Measurements from ENCODE around the gene LPIN1.

LPIN1 gene

GRCh38 chr2:11701206-11701605, 45.2 kb upstream of the LPIN1 start:
- TF ChIP-seq CTCF (IDR thresholded peaks at IDR 0.05; ENCODE audit: low read depth, low read length) = no peak
- no peak for DNase-seq (ENCODE audit: low read depth, low spot score)
- in situ Hi-C loops (cut with HindIII; ENCODE audit: low sequenced_read_pairs) = no loop called here
- H3K4me3 ChIP-seq (ENCODE audit: low read depth, low read length) = no peak overlapping the region

GRCh38 chr2:11701751-11702301, 44.6 kb upstream of the LPIN1 start:
- no peak for TF ChIP-seq CTCF (IDR thresholded peaks at IDR 0.05; ENCODE audit: low read depth, low read length)
- no peak overlapping the region for H3K4me3 ChIP-seq (ENCODE audit: low read depth, low read length)
- in situ Hi-C loops (cut with HindIII; ENCODE audit: low sequenced_read_pairs) = no loop called here
- DNase-seq (ENCODE audit: low read depth, low spot score) = no peak

GRCh38 chr2:11702946-11703345, 43.5 kb upstream of the LPIN1 start:
- no peak for DNase-seq (ENCODE audit: low read depth, low spot score)
- no peak for TF ChIP-seq CTCF (IDR thresholded peaks at IDR 0.05; ENCODE audit: low read depth, low read length)
- H3K4me3 ChIP-seq (ENCODE audit: low read depth, low read length) = no peak overlapping the region
- in situ Hi-C loops (cut with HindIII; ENCODE audit: low sequenced_read_pairs) = no loop called here

GRCh38 chr2:11703700-11704099, 42.7 kb upstream of the LPIN1 start:
- in situ Hi-C loops (cut with HindIII; ENCODE audit: low sequenced_read_pairs) = no loop called here
- peak; percentile 27 for DNase-seq (ENCODE audit: low read depth, low spot score)
- H3K4me3 ChIP-seq (ENCODE audit: low read depth, low read length) = no peak overlapping the region
- TF ChIP-seq CTCF (IDR thresholded peaks at IDR 0.05; ENCODE audit: low read depth, low read length) = no peak

- DNase-seq (ENCODE audit: low read depth, low spot score) = no peak
- no peak for TF ChIP-seq CTCF (IDR thresholded peaks at IDR 0.05; ENCODE audit: low read depth, low read length)
- no peak overlapping the region for H3K4me3 ChIP-seq (ENCODE audit: low read depth, low read length)
- in situ Hi-C loops (cut with HindIII; ENCODE audit: low sequenced_read_pairs) = no loop called here
Measured at GRCh38 chr2:11705063-11705462, 41.4 kb upstream of the LPIN1 start.

- in situ Hi-C loops (cut with HindIII; ENCODE audit: low sequenced_read_pairs) = no loop called here
- no peak for TF ChIP-seq CTCF (IDR thresholded peaks at IDR 0.05; ENCODE audit: low read depth, low read length)
- H3K4me3 ChIP-seq (ENCODE audit: low read depth, low read length) = no peak overlapping the region
- no peak for DNase-seq (ENCODE audit: low read depth, low spot score)
Measured at GRCh38 chr2:11705711-11706110, 40.7 kb upstream of the LPIN1 start.

GRCh38 chr2:11708106-11708505, 38.3 kb upstream of the LPIN1 start:
- peak; percentile 25 for DNase-seq (ENCODE audit: low read depth, low spot score)
- in situ Hi-C loops (cut with HindIII; ENCODE audit: low sequenced_read_pairs) = no loop called here
- no peak for TF ChIP-seq CTCF (IDR thresholded peaks at IDR 0.05; ENCODE audit: low read depth, low read length)
- no peak overlapping the region for H3K4me3 ChIP-seq (ENCODE audit: low read depth, low read length)

All from astrocyte of the spinal cord (primary cell).